HepG2 (cell line): Measurements from ENCODE around the gene BAHCC1. TPM values are rescaled to one million over a fixed set of nuclear protein-coding genes. Genes with fewer than 3 reads are reported as not detected.

Experiments used
- CHCHD3 ChIP-seq: sonication (generic); formaldehyde crosslinking; IDR thresholded peaks from 2 replicates; pipeline ENCODE4 v1.8.0; 2022; ENCODE audit warnings: mild to moderate bottlenecking, missing genetic modification reagents, moderate library complexity
- FUBP1 ChIP-seq: sonication (generic); formaldehyde crosslinking; IDR thresholded peaks from 2 replicates; pipeline ENCODE4 v1.5.1; 2020; ENCODE audit warnings: missing genetic modification reagents, mild to moderate bottlenecking, borderline replicate concordance
- KIAA2018 ChIP-seq: sonication (generic); formaldehyde crosslinking; IDR thresholded peaks from 2 replicates; pipeline ENCODE4 v1.5.0; 2020; ENCODE audit warnings: mild to moderate bottlenecking, missing genetic modification reagents, borderline replicate concordance
- RNF219 ChIP-seq: sonication (generic); formaldehyde crosslinking; IDR thresholded peaks from 2 replicates; pipeline ENCODE4 v1.5.0; 2020; ENCODE audit warnings: mild to moderate bottlenecking, missing genetic modification reagents
- ZNF136 ChIP-seq: sonication (generic); formaldehyde crosslinking; IDR thresholded peaks from 2 replicates; pipeline ENCODE4 v1.8.1; 2022; ENCODE audit warnings: low read depth, mild to moderate bottlenecking, moderate library complexity, missing genetic modification reagents
- ZNF75D ChIP-seq: sonication (generic); formaldehyde crosslinking; IDR thresholded peaks from 2 replicates; pipeline ENCODE4 v1.8.1; 2023; ENCODE audit warnings: missing genetic modification reagents, mild to moderate bottlenecking, borderline replicate concordance
- ZNF768 ChIP-seq: sonication (generic); formaldehyde crosslinking; IDR thresholded peaks from 2 replicates; pipeline ENCODE4 v1.4.0; 2020; ENCODE audit warnings: missing genetic modification reagents
- polyA plus RNA-seq, 8 experiments: library from polyadenylated mRNA; depleted of rRNA in 3 of 8; stranded (reverse) in 7 of 8; unstranded in 1 of 8; fragments of >200 nt; fragmentation: Illumina TruSeq in 4 of 8; extraction: Trizol in 4 of 8; gene quantifications; 2 replicates each; pipeline versions ENCODE4 v1.2.1 to v1.2.3, GENCODE V29; 2011 to 2016; ENCODE audit warnings: low read depth in 4 of 8, missing spikeins in 1 of 8, mixed read lengths in 1 of 8; ENCODE audit not compliant: insufficient read depth in 1 of 8
- total RNA-seq, 5 experiments: library from RNA; depleted of rRNA; stranded (reverse); fragments of >200 nt; fragmentation: Illumina TruSeq; extraction: Trizol; gene quantifications; 2 replicates each; pipeline ENCODE4 v1.2.3, GENCODE V29; 2016; ENCODE audit warnings: low read depth in 1 of 5
- TF ChIP-seq, protein P1 (sequence below): sonication (generic); formaldehyde crosslinking; IDR thresholded peaks from 2 replicates; pipeline ENCODE4 v1.4.0; 2020; ENCODE audit warnings: low read depth, mild to moderate bottlenecking, missing genetic modification reagents

Gene BAHCC1
- total and polyA plus RNA-seq, 2 of the 13 experiments (the other 11 are each of a cell fraction or from before 2014, with no cell fraction given), result 1.4 to 1.7 TPM

- peak; percentile 97 for TF ChIP-seq FUBP1 (CRISPR knock-in tag)
- TF ChIP-seq RNF219 (CRISPR knock-in tag), result no peak
- TF ChIP-seq CHCHD3 (CRISPR knock-in tag), result peak; percentile 97
- TF ChIP-seq, protein P1, sequence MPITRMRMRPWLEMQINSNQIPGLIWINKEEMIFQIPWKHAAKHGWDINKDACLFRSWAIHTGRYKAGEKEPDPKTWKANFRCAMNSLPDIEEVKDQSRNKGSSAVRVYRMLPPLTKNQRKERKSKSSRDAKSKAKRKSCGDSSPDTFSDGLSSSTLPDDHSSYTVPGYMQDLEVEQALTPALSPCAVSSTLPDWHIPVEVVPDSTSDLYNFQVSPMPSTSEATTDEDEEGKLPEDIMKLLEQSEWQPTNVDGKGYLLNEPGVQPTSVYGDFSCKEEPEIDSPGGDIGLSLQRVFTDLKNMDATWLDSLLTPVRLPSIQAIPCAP (CRISPR knock-in tag), result no peak
- 0 out of 2 replicates have a peak, but pooled peaks have one; percentile 44 for TF ChIP-seq ZNF136 (CRISPR knock-in tag)
- TF ChIP-seq ZNF768 (CRISPR knock-in tag), result no peak
- TF ChIP-seq KIAA2018 (CRISPR knock-in tag), result no peak
- TF ChIP-seq ZNF75D, result no peak
Observed at GRCh38 chr17:81484195-81484979, 89.1 kb downstream of the BAHCC1 start (continued).
